DOHH2 (cell line): ENCODE results near the gene SYAP1.

Experiments used
- EZH2phosphoT487 ChIP-seq: fragments of 200-600 bp; sonication (generic); IDR thresholded peaks from 2 replicates; pipeline ENCODE4 v1.6.1; 2017; ENCODE audit warnings: borderline replicate concordance, mild to moderate bottlenecking, antibody characterized with exemption, low read length, moderate library complexity, mixed read lengths
- TF ChIP-seq, protein P1 (sequence below): fragments of 200-600 bp; sonication (generic); IDR thresholded peaks from one replicate; pipeline ENCODE4 v1.5.1; 2014; ENCODE audit warnings: antibody characterized with exemption, mild to moderate bottlenecking, low read depth, low read length; ENCODE audit not compliant: poor library complexity, severe bottlenecking

DNA sequence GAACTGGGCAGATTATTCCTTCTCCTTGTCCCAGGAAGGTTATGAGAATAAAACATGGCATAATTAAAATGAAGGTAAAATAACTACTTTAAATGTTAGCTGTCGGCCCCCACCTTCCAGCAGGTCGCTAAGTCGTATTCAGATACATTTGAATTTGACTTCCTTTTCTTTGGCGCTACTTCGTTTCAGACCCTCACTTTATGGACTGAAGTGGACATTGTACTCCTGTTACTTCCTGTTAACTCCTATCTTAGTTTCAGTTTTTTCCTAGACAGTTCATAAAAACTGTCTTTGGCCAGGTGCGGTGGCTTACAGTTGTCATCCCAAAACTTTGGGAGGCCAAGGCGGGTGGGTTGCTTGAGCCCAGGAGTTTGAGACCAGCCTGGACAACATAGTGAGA, 5.7 kb downstream of the SYAP1 start:
- TF ChIP-seq, protein P1, sequence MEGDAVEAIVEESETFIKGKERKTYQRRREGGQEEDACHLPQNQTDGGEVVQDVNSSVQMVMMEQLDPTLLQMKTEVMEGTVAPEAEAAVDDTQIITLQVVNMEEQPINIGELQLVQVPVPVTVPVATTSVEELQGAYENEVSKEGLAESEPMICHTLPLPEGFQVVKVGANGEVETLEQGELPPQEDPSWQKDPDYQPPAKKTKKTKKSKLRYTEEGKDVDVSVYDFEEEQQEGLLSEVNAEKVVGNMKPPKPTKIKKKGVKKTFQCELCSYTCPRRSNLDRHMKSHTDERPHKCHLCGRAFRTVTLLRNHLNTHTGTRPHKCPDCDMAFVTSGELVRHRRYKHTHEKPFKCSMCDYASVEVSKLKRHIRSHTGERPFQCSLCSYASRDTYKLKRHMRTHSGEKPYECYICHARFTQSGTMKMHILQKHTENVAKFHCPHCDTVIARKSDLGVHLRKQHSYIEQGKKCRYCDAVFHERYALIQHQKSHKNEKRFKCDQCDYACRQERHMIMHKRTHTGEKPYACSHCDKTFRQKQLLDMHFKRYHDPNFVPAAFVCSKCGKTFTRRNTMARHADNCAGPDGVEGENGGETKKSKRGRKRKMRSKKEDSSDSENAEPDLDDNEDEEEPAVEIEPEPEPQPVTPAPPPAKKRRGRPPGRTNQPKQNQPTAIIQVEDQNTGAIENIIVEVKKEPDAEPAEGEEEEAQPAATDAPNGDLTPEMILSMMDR = no peak
- no peak for TF ChIP-seq EZH2phosphoT487
